NCI-H2227 (cell line): Measurements from ENCODE around the gene C2orf81.

Source experiments
- DNase-seq: peaks from one replicate; lab custom pipeline; 2025; ENCODE audit not compliant: unreplicated experiment; lab: John Stamatoyannopoulos, UW

Gene C2orf81

GRCh38 chr2:74391209-74391579 is 30.2 kb downstream of the C2orf81 start:
- DNase-seq = no peak

- DNase-seq = no peak
Measured at GRCh38 chr2:74390606-74391005, 30.8 kb downstream of the C2orf81 start.

- no peak for DNase-seq
Measured at GRCh38 chr2:74387346-74387745, 34.1 kb downstream of the C2orf81 start.

GRCh38 chr2:74385396-74385795 is 36.0 kb downstream of the C2orf81 start:
- DNase-seq = peak; percentile 10

GRCh38 chr2:74384051-74384450 is 37.4 kb downstream of the C2orf81 start:
- DNase-seq = no peak

- DNase-seq = no peak
Measured at GRCh38 chr2:74383254-74383653, 38.2 kb downstream of the C2orf81 start.

- DNase-seq = no peak
Measured at GRCh38 chr2:74381751-74382150, 39.7 kb downstream of the C2orf81 start.

- DNase-seq = peak; percentile 60
Measured at GRCh38 chr2:74379851-74380789, 41.3 kb downstream of the C2orf81 start, which contains the start of gene DCTN1. DCTN1 (minus strand) TSS chr2:74380311; CDS start chr2:74380037, 274 bp downstream.

- DNase-seq = no peak
Measured at GRCh38 chr2:74378007-74378406, 43.4 kb downstream of the C2orf81 start.

- no peak for DNase-seq
Measured at GRCh38 chr2:74375838-74376237, 45.6 kb downstream of the C2orf81 start.

- DNase-seq = peak; percentile 93
Measured at GRCh38 chr2:74374509-74375205, 46.8 kb downstream of the C2orf81 start.

- DNase-seq = peak; percentile 21
Measured at GRCh38 chr2:74373985-74374384, 47.4 kb downstream of the C2orf81 start.

GRCh38 chr2:74373221-74373676 is 48.2 kb downstream of the C2orf81 start:
- peak; percentile 26 for DNase-seq

- no peak for DNase-seq
Measured at GRCh38 chr2:74372674-74373073, 48.7 kb downstream of the C2orf81 start.

- DNase-seq = no peak
Measured at GRCh38 chr2:74371421-74371820, 50.0 kb downstream of the C2orf81 start.

- DNase-seq = no peak
Measured at GRCh38 chr2:74369976-74370375, 51.4 kb downstream of the C2orf81 start.

- DNase-seq = no peak
Measured at GRCh38 chr2:74368499-74368898, 52.9 kb downstream of the C2orf81 start.

- DNase-seq = no peak
Measured at GRCh38 chr2:74367789-74368188, 53.6 kb downstream of the C2orf81 start.

GRCh38 chr2:74366036-74366435 is 55.4 kb downstream of the C2orf81 start:
- DNase-seq = no peak

GRCh38 chr2:74364533-74365505 is 56.6 kb downstream of the C2orf81 start:
- no peak for DNase-seq
